ENCODE data around the gene TGFBRAP1.

Gene TGFBRAP1

DNA sequence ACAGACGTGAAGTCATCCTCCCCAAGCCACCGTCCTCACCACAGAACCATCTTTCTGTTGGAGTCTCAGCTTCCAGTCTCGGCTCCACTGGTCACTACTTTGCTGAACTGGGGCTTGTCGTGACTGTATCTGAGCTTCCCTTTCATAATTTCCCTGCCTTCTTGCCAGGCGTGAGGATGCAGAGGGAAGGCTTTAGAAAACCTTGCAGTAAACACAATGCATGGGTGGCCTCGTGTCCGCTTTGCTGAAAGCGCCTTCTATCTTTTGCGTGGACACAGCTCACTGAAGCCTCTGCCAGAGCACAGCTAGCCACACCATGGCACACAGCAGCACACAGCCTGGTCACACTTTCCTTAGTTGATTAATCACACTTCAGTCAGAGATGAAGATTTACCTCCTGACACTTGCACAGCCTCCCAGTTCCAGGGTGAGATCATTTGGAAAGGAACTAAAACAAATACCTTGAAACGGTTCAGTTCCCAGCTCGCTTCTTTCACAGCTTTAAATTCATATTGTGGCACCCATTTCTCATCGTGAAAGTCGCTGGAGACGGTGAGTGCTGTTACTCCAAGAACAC, 90.8 kb downstream of the TGFBRAP1 start:
- Histone ChIP-seq H3K36me3 (no peaks in the 10 kb centered on the region), H3K4me3 (no peak overlapping the region), H3K27ac (no peak overlapping the region), H3K27me3 (no peaks in the 10 kb centered on the region), H4K20me1 (0 out of 22 replicates have a peak, but pooled peaks cover 0 to 12% (median 0%) of the 10 kb centered on the region in 11 experiments), H3K4me1 (peaks cover 6 to 18% (median 10%) of the 10 kb centered on the region in 10 experiments; a peak in 18 of 20 replicates), H3K4me2 (peak overlapping the region in 10 of 11 experiments; percentile 8 to 46 (median 28); a peak in 16 of 22 replicates), H3K9ac (peak overlapping the region in 1 of 11 experiments; percentile 28; a peak in 1 of 22 replicates), H3K9me3 (replicated peaks in 1 of 11) (no peaks in the 10 kb centered on the region)
- no peak for TF ChIP-seq Cebpa-rat (IDR thresholded peaks at IDR 0.05)

- Histone ChIP-seq H3K27ac (peak overlapping the region in 2 of 11 experiments; percentile 21 to 38; a peak in 2 of 22 replicates), H3K4me1 (peaks cover 9 to 20% (median 15%) of the 10 kb centered on the region in 10 experiments; a peak in 19 of 20 replicates), H3K9me3 (replicated peaks in 1 of 11) (no peaks in the 10 kb centered on the region), H3K27me3 (no peaks in the 10 kb centered on the region), H3K9ac (no peak overlapping the region), H3K4me2 (no peak overlapping the region), H3K36me3 (no peaks in the 10 kb centered on the region), H3K4me3 (no peak overlapping the region), H4K20me1 (0 out of 22 replicates have a peak, but pooled peaks cover 0 to 12% (median 0%) of the 10 kb centered on the region in 11 experiments)
- no peak for TF ChIP-seq Cebpa-rat (IDR thresholded peaks at IDR 0.05)
Measured at GRCh38 chr2:105237045-105237765, 92.3 kb downstream of the TGFBRAP1 start.

DNA sequence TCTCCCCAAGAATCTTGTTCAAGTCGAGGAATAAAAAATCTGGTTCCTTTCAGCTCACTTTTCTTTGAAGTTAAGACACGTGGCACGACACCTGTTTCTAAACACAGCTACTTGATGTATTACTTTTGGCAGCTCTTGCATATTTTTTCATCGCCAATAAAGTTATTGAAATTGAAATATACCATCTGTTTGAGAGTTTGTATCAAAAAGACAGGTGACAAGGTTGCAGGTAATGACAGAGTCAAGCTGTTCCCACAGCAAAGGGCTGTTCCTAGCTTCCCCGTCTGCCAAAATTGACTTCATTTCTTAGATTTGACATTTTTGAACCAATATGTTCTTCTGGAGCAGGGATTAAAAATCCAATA, 93.5 kb downstream of the TGFBRAP1 start:
- H3K4me1 ChIP-seq: peaks cover 9 to 20% (median 16%) of the 10 kb centered on the region in 10 experiments; a peak in 19 of 20 replicates
- H3K4me2 ChIP-seq: peak overlapping the region in 4 of 11 experiments; percentile 3 to 39 (median 22); a peak in 2 of 22 replicates
- no peak for TF ChIP-seq Cebpa-rat (IDR thresholded peaks at IDR 0.05)
- H3K9ac ChIP-seq: no peak overlapping the region
- H3K36me3 ChIP-seq: no peaks in the 10 kb centered on the region
- no peaks in the 10 kb centered on the region for H3K9me3 ChIP-seq (replicated peaks in 1 of 11)
- H3K4me3 ChIP-seq: no peak overlapping the region
- H3K27me3 ChIP-seq: no peaks in the 10 kb centered on the region
- 0 out of 22 replicates have a peak, but pooled peaks cover 0 to 12% (median 0%) of the 10 kb centered on the region in 11 experiments for H4K20me1 ChIP-seq
- no peak overlapping the region for H3K27ac ChIP-seq

DNA sequence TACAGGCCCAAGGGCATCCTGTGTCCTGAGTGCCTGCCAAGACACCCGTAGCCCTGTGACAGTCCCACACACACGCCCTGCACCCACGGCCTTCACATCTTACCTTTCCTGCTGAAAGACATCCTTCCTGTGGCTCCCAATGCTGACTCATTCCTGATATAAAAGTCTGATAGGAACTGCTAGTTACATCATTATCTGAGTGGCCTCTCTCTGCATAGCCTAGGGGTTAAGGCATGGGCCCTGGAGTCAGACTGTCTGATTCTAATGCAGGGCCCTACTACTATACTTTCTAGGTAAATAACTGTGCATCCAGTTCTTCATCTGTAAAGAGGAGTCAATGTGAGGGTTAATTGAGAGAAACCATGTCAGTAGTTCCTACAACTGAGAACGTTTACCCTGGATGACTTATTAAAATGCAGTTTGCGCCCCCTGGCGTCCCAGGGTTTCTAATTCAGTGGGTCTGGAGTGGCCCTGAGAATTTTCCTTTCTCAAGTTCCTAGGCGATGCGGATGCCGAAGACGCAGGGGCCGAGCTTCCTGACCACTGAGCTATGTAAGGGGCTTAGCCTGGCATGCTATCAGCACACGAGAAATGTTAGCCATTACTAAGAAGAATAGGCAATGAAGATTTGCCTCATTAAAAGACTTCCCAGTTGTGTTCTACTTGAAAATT, 94.0 kb downstream of the TGFBRAP1 start:
- Histone ChIP-seq H3K36me3 (no peaks in the 10 kb centered on the region), H4K20me1 (0 out of 22 replicates have a peak, but pooled peaks cover 0 to 12% (median 0%) of the 10 kb centered on the region in 11 experiments), H3K4me2 (peak overlapping the region in 4 of 11 experiments; percentile 3 to 39 (median 22); a peak in 5 of 22 replicates), H3K4me1 (peaks cover 9 to 20% (median 16%) of the 10 kb centered on the region in 10 experiments; a peak in 19 of 20 replicates), H3K4me3 (no peak overlapping the region), H3K9me3 (replicated peaks in 1 of 11) (no peaks in the 10 kb centered on the region), H3K9ac (no peak overlapping the region; a peak in 1 of 22 replicates), H3K27me3 (no peaks in the 10 kb centered on the region), H3K27ac (no peak overlapping the region)
- TF ChIP-seq Cebpa-rat (IDR thresholded peaks at IDR 0.05): no peak

DNA sequence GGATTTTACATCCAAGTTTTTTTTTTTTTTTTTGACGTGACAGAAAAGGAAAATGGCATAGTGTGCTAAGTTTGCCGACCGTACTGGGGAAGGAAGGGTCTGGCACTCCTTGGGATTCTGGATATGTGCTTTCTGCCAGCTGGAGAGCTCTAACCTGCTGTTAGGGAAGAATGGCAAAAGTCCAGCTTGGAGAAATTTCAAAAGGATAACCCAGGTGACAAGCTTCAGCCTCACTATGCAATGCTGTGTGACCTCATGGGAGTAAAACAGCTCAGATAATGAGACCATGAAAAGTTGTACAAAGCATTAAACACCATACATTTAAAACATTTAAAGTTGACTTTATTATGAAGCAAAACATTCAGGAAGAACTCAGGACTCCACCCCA, 98.3 kb downstream of the TGFBRAP1 start:
- H3K27me3 ChIP-seq: no peaks in the 10 kb centered on the region
- H3K27ac ChIP-seq: no peak overlapping the region
- H3K36me3 ChIP-seq: no peaks in the 10 kb centered on the region
- no peak overlapping the region for H3K4me3 ChIP-seq
- TF ChIP-seq Cebpa-rat (IDR thresholded peaks at IDR 0.05): no peak
- H3K9ac ChIP-seq: no peak overlapping the region
- H4K20me1 ChIP-seq: no peaks in the 10 kb centered on the region
- no peaks in the 10 kb centered on the region for H3K9me3 ChIP-seq (replicated peaks in 1 of 11)
- peaks cover 0 to 12% (median 6%) of the 10 kb centered on the region in 10 experiments; a peak in 12 of 20 replicates for H3K4me1 ChIP-seq
- H3K4me2 ChIP-seq: no peak overlapping the region

DNA sequence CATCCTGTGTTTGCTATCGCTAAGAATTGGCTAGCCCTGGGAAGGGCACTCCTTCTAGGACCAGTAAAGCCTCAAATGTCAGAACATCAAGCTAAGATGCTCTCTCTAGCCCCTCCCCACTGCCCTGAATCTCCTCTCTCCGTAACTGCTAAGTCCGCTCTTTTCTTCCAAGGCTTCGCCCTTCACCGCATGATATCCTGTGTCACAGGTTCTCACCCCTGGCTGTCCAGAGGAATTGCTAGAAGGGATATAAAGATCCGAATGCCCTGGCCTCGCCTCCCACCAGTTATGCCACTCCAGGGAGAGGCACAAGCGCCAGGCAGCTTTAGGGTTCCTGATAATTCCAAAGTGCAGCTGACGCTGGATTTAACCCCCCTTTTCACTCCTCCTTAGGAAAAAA, 105.1 kb downstream of the TGFBRAP1 start:
- Histone ChIP-seq H3K4me1 (no peaks in the 10 kb centered on the region), H3K4me2 (no peak overlapping the region), H4K20me1 (no peaks in the 10 kb centered on the region), H3K9ac (no peak overlapping the region), H3K36me3 (no peaks in the 10 kb centered on the region), H3K27ac (no peak overlapping the region), H3K27me3 (no peaks in the 10 kb centered on the region), H3K9me3 (replicated peaks in 1 of 11) (no peaks in the 10 kb centered on the region), H3K4me3 (no peak overlapping the region)
- TF ChIP-seq Cebpa-rat (IDR thresholded peaks at IDR 0.05): no peak

- TF ChIP-seq Cebpa-rat (IDR thresholded peaks at IDR 0.05): no peak
- Histone ChIP-seq H3K4me1 (no peaks in the 10 kb centered on the region), H4K20me1 (no peaks in the 10 kb centered on the region), H3K27ac (no peak overlapping the region), H3K36me3 (no peaks in the 10 kb centered on the region), H3K9me3 (replicated peaks in 1 of 11) (no peaks in the 10 kb centered on the region), H3K9ac (no peak overlapping the region), H3K4me3 (no peak overlapping the region), H3K27me3 (no peaks in the 10 kb centered on the region), H3K4me2 (no peak overlapping the region)
Measured at GRCh38 chr2:105220604-105221003, 108.9 kb downstream of the TGFBRAP1 start.

DNA sequence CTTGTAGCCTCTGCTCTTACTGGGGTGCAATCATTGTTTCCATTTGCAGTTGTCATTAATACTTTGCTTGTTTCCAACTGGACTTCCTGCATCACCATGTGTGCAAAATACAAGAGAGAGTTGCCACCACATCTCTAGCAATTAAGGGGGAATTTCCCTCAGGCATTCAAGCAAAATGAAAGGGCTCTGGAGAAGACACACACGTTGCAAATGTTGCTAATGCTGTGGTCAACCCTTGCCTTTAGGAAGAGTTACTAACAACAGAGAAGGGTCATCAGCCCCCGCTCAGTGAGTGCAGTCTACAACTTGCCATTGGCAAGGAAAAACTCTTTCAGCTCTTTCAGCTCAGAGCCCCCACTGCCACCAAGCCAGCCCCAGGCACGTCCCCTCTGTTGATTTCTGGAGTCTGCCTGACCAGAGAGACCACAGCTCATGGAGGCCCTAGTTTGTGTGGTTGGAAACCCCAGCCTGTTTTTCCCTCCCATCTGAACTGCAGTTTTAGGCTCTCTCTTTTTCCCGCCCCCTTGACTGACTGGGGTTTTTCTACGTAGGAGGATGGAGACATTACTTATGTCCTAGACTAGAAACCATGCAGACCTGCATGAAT, 113.8 kb downstream of the TGFBRAP1 start:
- Histone ChIP-seq H4K20me1 (no peaks in the 10 kb centered on the region), H3K27ac (no peak overlapping the region), H3K9ac (no peak overlapping the region), H3K27me3 (no peaks in the 10 kb centered on the region), H3K9me3 (replicated peaks in 1 of 11) (no peaks in the 10 kb centered on the region), H3K4me3 (no peak overlapping the region), H3K36me3 (no peaks in the 10 kb centered on the region), H3K4me1 (no peaks in the 10 kb centered on the region), H3K4me2 (no peak overlapping the region)
- no peak for TF ChIP-seq Cebpa-rat (IDR thresholded peaks at IDR 0.05)
